DMS 273 (cell line): Measurements from ENCODE around the gene LPO.
A peak's percentile ranks its signal among the peaks of the same experiment; 100 is the strongest.

Experiments used
- DNase-seq: peaks from one replicate; lab custom pipeline; 2025; ENCODE audit not compliant: unreplicated experiment; lab: John Stamatoyannopoulos, UW

Gene LPO

GRCh38 chr17:58302919-58303585 is 64.7 kb downstream of the LPO start:
- no peak for DNase-seq

- DNase-seq, result peak; percentile 85
Measured at GRCh38 chr17:58303971-58304749, 65.8 kb downstream of the LPO start.

DNA sequence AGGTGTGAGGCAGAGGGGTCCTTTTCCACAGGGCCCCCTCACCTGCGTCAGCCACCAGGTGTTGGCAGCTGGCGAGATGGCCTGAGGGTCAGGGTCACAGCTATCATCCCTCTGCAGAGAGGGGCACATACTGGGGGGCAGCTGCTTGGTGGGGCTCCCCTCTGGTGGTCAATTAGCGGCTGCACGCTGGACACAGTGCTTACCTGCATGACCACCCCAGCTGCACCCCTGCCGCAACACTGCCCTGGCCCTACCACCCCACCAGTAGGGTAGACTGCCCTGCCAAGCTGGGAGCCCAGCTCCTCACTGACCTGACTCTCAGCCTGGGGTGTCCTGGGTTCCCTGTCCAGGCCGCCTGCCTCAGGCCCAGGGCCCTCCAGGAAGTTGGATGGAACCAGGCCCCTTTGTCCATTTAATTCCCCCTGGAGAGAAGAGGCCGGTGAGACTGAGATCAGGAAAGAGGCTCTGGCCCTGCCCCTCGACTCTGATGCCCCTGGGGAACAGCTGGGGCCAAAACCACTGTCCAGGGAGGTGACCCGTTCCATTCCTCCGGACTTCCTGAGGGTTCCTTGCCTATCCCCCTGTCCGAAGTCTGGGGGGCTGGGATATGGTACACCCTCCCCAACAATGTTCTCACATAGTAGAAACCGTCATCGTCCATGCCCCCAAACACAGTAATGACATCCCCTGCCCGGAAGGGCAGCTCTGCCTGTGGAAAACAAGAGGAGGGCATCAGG is 66.5 kb downstream of the LPO start:
- no peak for DNase-seq

DNA sequence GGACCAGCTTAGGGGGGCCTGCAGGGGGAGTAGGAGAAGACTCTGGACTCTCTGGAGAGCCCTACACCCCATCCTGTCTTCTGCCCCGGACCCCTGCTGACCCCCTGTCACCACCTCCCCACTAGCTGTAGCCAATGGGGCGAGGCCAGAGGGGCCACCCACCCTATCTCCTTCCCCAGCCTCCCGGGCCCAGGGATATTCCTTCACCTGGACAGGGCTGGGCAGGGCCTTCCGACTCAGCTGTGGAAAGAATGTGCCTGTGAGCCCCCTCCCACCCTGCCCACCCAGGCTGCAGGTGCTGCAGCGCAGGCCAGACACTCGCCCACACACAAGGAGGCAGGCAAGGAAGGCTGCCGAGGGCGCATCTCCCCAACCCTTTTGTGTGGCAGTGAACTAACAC is 67.2 kb downstream of the LPO start:
- no peak for DNase-seq

DNA sequence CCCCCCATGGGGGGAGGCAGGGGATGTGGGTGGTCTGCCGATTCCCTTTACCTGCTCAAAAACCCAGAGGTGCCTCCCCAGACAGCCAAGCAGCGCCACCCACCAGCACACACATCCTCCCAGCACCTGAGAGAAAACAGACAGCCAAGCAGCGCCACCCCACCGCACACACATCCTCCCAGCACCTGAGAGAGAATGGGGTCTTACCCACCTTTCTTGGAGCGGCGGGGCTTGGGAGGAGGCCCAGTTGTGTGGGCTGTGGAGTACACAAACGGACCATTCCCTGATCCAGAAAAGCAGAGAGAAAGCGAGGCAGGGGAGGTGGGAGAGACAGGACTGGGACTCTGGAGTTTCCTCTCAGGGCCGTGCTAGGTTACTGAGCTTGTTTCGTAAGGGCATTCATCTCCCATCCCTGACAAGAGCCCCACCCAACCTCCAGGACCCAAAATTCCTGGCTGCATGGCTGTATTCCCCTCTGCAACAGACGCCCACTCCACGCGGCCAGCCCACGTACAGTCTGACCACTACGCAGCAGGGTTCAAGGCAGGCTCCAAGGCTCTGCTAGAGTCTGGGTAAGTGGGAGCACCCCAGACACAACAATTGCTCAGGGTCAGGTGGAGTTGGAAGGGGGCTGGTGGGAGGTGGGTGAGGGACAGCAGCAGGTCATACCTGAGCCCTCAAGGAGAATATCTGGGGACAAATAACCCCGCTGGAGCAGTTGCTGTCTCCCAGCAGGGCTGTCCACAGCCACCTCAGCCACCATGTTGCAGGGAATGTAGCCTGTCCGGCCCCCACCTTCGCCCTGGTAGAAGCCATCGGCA is 68.0 kb downstream of the LPO start:
- DNase-seq, result no peak

- DNase-seq, result no peak
Measured at GRCh38 chr17:58307468-58308172, 69.2 kb downstream of the LPO start.

- DNase-seq, result peak; percentile 27
Measured at GRCh38 chr17:58308173-58308984, 70.0 kb downstream of the LPO start.

GRCh38 chr17:58308985-58309917 is 70.9 kb downstream of the LPO start:
- DNase-seq, result no peak

- no peak for DNase-seq
Measured at GRCh38 chr17:58309918-58310259, 71.5 kb downstream of the LPO start.

DNA sequence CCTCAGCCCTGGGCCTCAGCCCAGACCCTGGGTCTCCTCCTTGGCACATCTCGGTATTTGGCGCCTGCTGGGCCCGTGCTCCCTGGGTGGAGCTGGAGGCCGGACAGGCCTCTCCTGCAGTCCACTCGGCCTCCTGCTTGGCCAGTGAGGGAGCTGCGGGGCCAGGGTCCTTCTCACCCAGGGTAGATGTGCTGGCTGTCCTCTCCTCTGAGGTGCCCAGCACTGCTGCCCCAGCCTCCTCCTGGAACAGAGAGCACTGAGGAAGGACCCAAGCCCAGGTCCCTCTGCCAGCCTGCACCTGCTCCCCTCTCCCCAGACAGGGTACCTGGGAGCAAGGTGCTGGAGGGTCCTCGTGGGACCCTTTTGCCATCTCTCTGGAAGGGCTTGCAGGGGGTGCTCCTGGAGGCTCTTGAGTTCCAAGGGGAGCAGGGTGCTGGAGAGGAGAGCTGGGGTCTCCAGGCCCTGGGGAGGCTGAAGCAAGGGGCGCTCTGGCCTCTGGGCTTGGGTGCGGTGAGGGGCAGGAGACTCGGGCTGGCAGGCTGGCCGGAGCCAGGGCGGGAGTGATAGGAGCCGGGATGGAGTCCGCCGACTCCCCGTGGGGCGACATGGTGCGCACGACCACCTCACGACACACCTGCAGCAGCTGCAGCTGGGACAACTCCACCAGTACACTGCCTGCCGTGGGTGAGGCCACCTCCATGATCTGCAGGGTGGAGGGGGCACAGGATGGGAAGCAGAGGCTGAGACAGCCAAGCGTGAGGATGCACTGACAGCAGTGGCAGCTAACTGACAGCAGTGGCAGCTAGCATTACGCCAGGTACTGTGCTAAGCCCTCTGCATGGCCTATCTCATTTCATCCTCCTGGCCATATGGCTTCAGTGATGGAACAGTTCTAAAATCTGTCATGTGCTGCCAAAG is 72.4 kb downstream of the LPO start:
- DNase-seq, result peak; percentile 46

DNA sequence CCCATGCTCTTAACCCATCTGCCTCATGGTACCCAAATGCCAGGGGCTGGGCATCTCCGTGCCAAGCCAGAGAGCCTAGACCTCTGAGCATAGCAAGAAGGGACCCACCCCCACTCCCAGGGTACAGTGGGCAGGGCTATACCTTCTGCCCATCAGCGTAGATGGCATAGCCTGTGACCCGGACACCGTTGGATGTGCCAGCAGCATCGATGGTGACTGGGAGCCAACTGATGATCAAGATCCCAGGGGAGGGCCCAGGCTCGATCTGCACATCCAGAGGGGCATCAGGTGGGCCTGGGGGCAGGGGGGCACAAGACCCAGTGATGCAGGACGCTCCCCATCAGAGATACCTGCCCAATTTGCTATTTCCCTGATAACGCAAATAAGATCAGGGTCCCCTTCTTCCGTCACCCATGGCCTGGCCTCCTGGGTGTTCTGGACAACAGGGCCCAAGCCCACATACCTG is 73.1 kb downstream of the LPO start:
- no peak for DNase-seq

DNA sequence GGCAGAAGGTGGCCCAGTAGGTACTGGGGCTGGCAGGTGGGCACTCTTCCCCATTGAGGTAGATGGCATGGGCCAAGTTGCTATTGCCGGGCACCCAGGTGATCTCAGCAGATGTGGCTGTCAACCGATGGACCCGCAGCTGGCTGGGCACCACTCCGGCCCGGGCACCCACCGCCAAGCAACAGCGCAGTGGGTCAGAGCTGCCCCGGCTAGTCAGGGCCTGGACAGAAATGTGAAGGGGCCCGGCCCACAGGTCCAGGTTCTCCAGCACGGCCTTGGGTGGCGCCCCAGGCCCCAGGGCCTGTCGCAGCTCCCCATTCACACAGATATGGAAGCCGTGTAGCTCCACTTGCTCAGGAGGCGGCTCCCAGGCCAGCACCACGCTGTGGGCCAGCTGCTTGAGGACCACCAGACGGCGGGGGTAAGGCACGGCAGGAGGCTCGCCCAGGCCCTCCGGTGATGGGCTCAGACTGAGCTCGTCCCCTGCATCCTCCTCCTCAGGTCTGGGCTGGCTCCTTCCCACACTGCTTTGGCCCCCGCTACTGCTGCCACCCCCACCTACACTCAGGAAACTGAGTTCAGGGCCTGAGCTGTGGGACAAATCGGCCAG is 73.7 kb downstream of the LPO start:
- DNase-seq, result no peak

DNA sequence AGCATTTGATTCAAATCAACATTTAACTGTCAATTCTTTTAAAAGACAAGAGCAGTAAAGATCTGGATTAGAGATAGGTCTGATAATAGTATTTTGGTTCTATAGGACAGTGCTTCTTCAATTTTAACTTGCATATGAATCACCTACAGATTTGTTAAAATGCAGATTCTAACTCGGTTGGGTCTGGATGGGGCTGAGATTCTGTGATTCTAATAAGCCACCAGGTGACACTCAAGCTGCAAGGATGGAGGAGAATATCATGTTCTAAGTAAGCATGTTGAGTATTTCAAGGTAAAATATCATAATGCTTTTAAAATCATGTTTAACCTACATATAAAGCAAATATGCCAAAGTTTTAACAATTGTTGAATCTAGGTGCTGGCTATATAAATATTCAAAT is 74.4 kb downstream of the LPO start:
- no peak for DNase-seq

- no peak for DNase-seq
Measured at GRCh38 chr17:58313815-58314705, 75.7 kb downstream of the LPO start.

GRCh38 chr17:58314706-58315015 is 76.3 kb downstream of the LPO start:
- no peak for DNase-seq

GRCh38 chr17:58315281-58315711 is 76.9 kb downstream of the LPO start:
- no peak for DNase-seq
